ENCODE measurements around the gene MEX3C. TPM values are rescaled to one million over a fixed set of nuclear protein-coding genes. Genes with fewer than 3 reads are reported as not detected.

The MEX3C gene
- total RNA-seq, 1 donor, result 42.5 TPM

GRCh38 chr18:51227660-51228059 is 30.2 kb upstream of the MEX3C start:
- TF ChIP-seq, protein P1, sequence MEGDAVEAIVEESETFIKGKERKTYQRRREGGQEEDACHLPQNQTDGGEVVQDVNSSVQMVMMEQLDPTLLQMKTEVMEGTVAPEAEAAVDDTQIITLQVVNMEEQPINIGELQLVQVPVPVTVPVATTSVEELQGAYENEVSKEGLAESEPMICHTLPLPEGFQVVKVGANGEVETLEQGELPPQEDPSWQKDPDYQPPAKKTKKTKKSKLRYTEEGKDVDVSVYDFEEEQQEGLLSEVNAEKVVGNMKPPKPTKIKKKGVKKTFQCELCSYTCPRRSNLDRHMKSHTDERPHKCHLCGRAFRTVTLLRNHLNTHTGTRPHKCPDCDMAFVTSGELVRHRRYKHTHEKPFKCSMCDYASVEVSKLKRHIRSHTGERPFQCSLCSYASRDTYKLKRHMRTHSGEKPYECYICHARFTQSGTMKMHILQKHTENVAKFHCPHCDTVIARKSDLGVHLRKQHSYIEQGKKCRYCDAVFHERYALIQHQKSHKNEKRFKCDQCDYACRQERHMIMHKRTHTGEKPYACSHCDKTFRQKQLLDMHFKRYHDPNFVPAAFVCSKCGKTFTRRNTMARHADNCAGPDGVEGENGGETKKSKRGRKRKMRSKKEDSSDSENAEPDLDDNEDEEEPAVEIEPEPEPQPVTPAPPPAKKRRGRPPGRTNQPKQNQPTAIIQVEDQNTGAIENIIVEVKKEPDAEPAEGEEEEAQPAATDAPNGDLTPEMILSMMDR (IDR thresholded peaks at IDR 0.05; ENCODE audit: insufficient read depth, low read length), result no peak
- DNase-seq (ENCODE audit: low read depth), result no peak
- no peak overlapping the region for H3K4me3 ChIP-seq (ENCODE audit: low read depth, low read length)

GRCh38 chr18:51226587-51227350 is 29.3 kb upstream of the MEX3C start:
- no peak overlapping the region for H3K4me3 ChIP-seq (ENCODE audit: low read depth, low read length)
- TF ChIP-seq, protein P1 (IDR thresholded peaks at IDR 0.05; ENCODE audit: insufficient read depth, low read length), result no peak
- DNase-seq (ENCODE audit: low read depth), result peak; percentile 6

- TF ChIP-seq, protein P1 (IDR thresholded peaks at IDR 0.05; ENCODE audit: insufficient read depth, low read length), result no peak
- no peak for DNase-seq (ENCODE audit: low read depth)
- H3K4me3 ChIP-seq (ENCODE audit: low read depth, low read length), result no peak overlapping the region
These were observed 28.6 kb upstream of the MEX3C start for GRCh38 chr18:51226068-51226467.

GRCh38 chr18:51212606-51213005 is 15.1 kb upstream of the MEX3C start:
- no peak for DNase-seq (ENCODE audit: low read depth)
- TF ChIP-seq, protein P1 (IDR thresholded peaks at IDR 0.05; ENCODE audit: insufficient read depth, low read length), result no peak
- no peak overlapping the region for H3K4me3 ChIP-seq (ENCODE audit: low read depth, low read length)

DNA sequence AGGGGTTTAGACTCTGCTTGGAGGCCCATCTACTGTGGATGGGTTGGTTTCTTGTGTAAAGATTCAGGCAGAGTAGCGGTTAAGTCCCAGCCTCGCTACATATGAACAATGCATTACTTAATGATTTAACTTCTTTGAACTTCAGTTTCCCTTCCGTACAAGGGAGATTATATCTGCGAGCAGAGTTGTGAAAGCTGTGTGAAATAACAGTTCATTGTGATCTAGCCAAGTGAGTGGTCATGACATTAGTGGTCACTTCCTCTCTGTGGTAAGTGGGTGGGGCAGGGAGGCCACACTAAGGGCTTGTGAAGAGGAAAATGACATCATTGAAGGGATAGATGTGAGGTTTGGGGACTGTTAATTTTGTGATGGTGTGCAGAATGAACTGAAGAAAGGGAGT is 14.1 kb upstream of the MEX3C start:
- peak; percentile 82 for DNase-seq (ENCODE audit: low read depth)
- H3K4me3 ChIP-seq (ENCODE audit: low read depth, low read length), result no peak overlapping the region
- TF ChIP-seq, protein P1 (IDR thresholded peaks at IDR 0.05; ENCODE audit: insufficient read depth, low read length), result no peak

DNA sequence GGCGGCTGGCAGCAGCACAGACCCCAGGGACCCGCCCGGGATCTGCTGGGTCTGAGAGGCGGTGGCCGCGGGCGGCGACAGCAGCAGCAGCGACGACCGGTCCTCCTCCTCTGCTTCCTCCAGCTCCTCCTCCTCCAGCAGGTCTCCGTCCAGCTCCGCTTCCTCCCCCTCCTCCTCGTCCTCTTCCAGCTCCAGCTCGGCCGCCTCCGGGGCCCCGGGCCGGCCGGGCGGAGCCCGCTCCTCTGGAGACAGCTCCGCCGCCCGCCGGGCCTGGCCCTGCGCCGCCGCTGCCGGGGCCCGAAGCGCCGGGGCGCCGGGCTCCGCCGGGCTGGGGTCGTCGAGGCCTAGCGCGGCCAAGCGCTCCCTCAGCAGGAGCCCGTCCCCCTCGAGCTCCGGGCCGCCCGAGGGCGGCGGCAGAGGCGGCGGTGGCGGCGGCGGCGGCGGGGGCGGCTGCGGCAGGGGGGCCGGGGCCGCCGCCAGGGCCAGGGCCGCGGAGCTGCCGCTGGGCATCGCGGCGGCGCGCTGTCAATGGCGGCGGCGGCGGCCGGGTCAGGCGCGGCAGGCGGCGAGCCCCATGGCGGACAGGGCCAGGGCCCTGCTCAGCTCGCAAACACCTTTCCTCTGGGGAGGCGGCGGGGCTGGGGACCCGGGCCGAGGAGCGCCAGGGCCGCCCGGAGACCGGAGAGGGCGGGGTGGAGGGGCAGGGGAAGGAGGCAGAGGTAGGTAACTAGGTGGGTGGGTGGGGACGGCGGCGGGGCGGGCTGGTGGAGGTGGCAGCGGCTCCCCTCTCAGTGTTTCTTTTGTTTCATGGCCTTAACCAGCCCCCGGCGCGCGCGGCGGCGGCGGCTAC is 445 bp downstream of the MEX3C start:
- DNase-seq (ENCODE audit: low read depth), result peak; percentile 45

More for the DNA sequence above, 445 bp downstream of the MEX3C start:
- TF ChIP-seq, protein P1 (IDR thresholded peaks at IDR 0.05; ENCODE audit: insufficient read depth, low read length), result no peak
- H3K4me3 ChIP-seq (ENCODE audit: low read depth, low read length), result peak overlapping the region; percentile 92

Data from fibroblast of the aortic adventitia (primary cell).